Measurements from ENCODE around the gene SIX2. TPM values are rescaled to one million over a fixed set of nuclear protein-coding genes. Genes with fewer than 3 reads are reported as not detected.

SIX2 gene
- total RNA-seq, 6 experiments from 2014 or later, result not detected

- Mint-ChIP-seq H3K27ac (no peak overlapping the region), H3K36me3 (ENCODE audit: low read depth) (no peaks in the 10 kb centered on the region; the same call in 1 of the 2 replicates), H3K27me3 (ENCODE audit: insufficient read depth) (peaks cover 68% of the 10 kb centered on the region), H3K4me3 (no peak overlapping the region), H3K4me1 (ENCODE audit: low read depth) (no peaks in the 10 kb centered on the region), H3K9me3 (no peaks in the 10 kb centered on the region)
- no peak for DNase-seq
- no peak for TF ChIP-seq CTCF (IDR thresholded peaks at IDR 0.05)
These were observed 2.7 kb upstream of the SIX2 start for GRCh38 chr2:45011621-45012602.

GRCh38 chr2:45011121-45011520, 1.9 kb upstream of the SIX2 start:
- H3K36me3 Mint-ChIP-seq (ENCODE audit: low read depth), result no peaks in the 10 kb centered on the region; the same call in 1 of the 2 replicates
- H3K4me1 Mint-ChIP-seq (ENCODE audit: low read depth), result no peaks in the 10 kb centered on the region
- no peak overlapping the region for H3K27ac Mint-ChIP-seq
- TF ChIP-seq CTCF (IDR thresholded peaks at IDR 0.05), result no peak
- DNase-seq, result no peak
- peaks cover 75% of the 10 kb centered on the region for H3K27me3 Mint-ChIP-seq (ENCODE audit: insufficient read depth)
- no peak overlapping the region for H3K4me3 Mint-ChIP-seq
- H3K9me3 Mint-ChIP-seq, result no peaks in the 10 kb centered on the region

- Mint-ChIP-seq H3K9me3 (no peaks in the 10 kb centered on the region), H3K27ac (no peak overlapping the region), H3K4me1 (ENCODE audit: low read depth) (no peaks in the 10 kb centered on the region), H3K4me3 (no peak overlapping the region), H3K27me3 (ENCODE audit: insufficient read depth) (peaks cover 73% of the 10 kb centered on the region), H3K36me3 (ENCODE audit: low read depth) (no peaks in the 10 kb centered on the region; the same call in 1 of the 2 replicates)
- TF ChIP-seq CTCF (IDR thresholded peaks at IDR 0.05), result no peak
- DNase-seq, result no peak
These were observed 1.4 kb upstream of the SIX2 start for GRCh38 chr2:45010702-45011012.

GRCh38 chr2:45009928-45010701, 863 bp upstream of the SIX2 start:
- no peak overlapping the region for H3K27ac Mint-ChIP-seq
- H3K9me3 Mint-ChIP-seq, result no peaks in the 10 kb centered on the region
- no peaks in the 10 kb centered on the region; the same call in 1 of the 2 replicates for H3K36me3 Mint-ChIP-seq (ENCODE audit: low read depth)
- peaks cover 73% of the 10 kb centered on the region for H3K27me3 Mint-ChIP-seq (ENCODE audit: insufficient read depth)
- no peak overlapping the region for H3K4me3 Mint-ChIP-seq
- no peak for TF ChIP-seq CTCF (IDR thresholded peaks at IDR 0.05)
- H3K4me1 Mint-ChIP-seq (ENCODE audit: low read depth), result no peaks in the 10 kb centered on the region
- no peak for DNase-seq

GRCh38 chr2:45008296-45009129, 739 bp downstream of the SIX2 start:
- no peak overlapping the region for H3K4me3 Mint-ChIP-seq
- H3K36me3 Mint-ChIP-seq (ENCODE audit: low read depth), result no peaks in the 10 kb centered on the region
- no peaks in the 10 kb centered on the region for H3K4me1 Mint-ChIP-seq (ENCODE audit: low read depth)
- no peak for TF ChIP-seq CTCF (IDR thresholded peaks at IDR 0.05)
- no peak overlapping the region for H3K27ac Mint-ChIP-seq
- H3K9me3 Mint-ChIP-seq, result no peaks in the 10 kb centered on the region
- DNase-seq, result no peak
- peaks cover 75% of the 10 kb centered on the region for H3K27me3 Mint-ChIP-seq (ENCODE audit: insufficient read depth)

All from HFFc6 (cell line).